Gastrocnemius medialis (tissue), 4 donors: ENCODE results near the gene ZNF662.

ENCODE experiments used
- CTCF ChIP-seq, 5 experiments: fragments of 450-650 bp in 3 of 5; fragments of 200-600 bp in 2 of 5; sonication (generic) in 2 of 5; IDR thresholded peaks in 4 of 5; conservative IDR thresholded peaks in 1 of 5; 1 replicate in 4 of 5; 2 replicates in 1 of 5; pipeline ENCODE4 v1.5.1; 2016 to 2019; ENCODE audit warnings: antibody characterized with exemption in 5 of 5, mild to moderate bottlenecking in 3 of 5, moderate library complexity in 3 of 5
- POLR2A ChIP-seq, 2 donors: fragments of 450-650 bp; IDR thresholded peaks; one replicate each; pipeline ENCODE4 v1.6.1; 2017; ENCODE audit warnings: antibody characterized with exemption in 2 of 2, mild to moderate bottlenecking in 2 of 2, moderate library complexity in 2 of 2

- TF ChIP-seq CTCF (IDR thresholded peaks at IDR 0.05 in 4 of 5, conservative IDR thresholded peaks at IDR 0.05 in 1 of 5) (no peak), POLR2A (IDR thresholded peaks at IDR 0.05) (no peak)
Measured at GRCh38 chr3:42908675-42909074, 2.7 kb downstream of the ZNF662 start.
